HuH-7 (cell line): ENCODE measurements around the gene C6orf120.
A peak's percentile ranks its signal among the peaks of the same experiment; 100 is the strongest.

Experiments
- DNase-seq: peaks from one replicate; pipeline ENCODE4 v3.0.0; 2011; ENCODE audit warnings: low spot score

The C6orf120 gene

GRCh38 chr6:169701954-169702839 lies at the start of gene C6orf120, which contains the start of gene WDR27:
C6orf120 (plus strand) TSS chr6:169702126; CDS start chr6:169702460, 334 bp downstream.
WDR27 (minus strand) TSS chr6:169702029; CDS start chr6:169689005, 13,024 bp downstream.
- peak; percentile 97 for DNase-seq

DNA sequence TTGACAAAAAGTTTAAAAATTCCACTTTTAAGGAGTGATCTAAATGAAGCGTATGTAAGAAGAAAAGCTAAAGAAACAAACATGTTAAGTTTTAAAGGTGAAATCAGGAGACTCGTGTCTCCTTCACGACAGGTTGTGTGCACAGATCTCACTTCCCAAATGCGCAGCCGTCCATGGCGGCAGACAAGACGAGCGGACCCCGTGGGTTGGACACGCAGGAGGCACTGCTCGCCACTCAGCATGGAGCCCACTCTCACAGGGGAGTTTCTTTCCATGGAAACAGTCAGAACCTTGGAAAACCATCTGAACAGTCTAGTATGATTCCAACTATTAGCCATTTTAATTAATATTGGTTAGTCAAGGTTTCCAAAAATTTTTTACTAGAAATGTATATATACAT lies 49.0 kb upstream of the C6orf120 start:
- DNase-seq = no peak

GRCh38 chr6:169653691-169654090 lies 48.2 kb upstream of the C6orf120 start:
- DNase-seq = no peak

GRCh38 chr6:169654598-169655391 lies 47.1 kb upstream of the C6orf120 start:
- no peak for DNase-seq

DNA sequence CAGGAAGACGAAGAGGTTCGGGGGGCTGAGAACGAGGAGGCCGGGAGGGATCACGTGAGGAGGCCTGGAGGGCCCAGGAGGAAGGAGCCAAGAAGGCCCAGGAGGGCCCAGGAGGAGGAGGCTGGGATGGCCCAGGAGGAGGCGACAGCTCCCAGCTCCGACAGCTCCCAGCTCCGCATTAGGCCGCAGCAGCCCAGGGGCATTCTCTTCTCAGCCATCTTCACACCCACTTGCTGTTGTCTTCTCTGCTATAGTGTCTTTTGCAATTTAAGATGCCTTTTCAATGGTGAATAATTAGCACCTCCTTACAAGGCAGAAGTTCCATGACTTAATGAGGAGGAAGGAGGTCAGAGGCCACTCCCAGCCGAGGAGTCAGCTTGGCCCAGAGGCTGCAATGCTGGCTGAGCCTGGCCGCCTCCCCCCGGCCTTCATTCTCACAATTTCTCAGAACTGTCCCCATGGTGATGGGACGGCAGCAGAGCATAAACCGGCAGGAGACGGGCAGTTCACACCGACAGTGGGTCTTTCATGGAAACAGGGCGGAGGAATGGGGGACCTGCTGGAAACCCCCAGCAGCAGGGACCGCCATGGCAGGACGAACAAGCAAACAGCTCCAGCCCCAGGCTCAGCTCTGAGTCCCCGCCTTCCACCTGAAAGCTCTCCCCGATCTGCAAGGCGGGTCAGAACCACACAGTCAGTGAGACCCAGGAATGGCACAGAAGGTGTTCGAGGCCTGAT lies 45.2 kb upstream of the C6orf120 start:
- DNase-seq = no peak

DNA sequence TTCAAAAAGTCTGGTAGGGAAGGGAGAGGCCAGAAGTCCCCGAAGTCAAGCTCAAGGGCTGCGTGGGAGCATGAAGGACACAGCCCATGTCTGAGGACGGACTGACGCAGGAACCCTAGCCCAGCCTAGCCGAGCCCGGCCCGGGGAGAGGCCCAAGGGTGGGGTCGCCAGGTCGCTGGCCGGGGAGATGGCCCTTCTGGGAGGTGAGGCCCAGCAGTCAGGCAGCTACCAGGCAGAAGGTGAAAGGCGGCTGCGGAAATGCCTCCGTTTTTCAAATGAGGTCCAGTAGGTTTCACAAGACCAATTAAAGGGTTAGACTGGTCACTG lies 44.7 kb upstream of the C6orf120 start:
- no peak for DNase-seq

DNA sequence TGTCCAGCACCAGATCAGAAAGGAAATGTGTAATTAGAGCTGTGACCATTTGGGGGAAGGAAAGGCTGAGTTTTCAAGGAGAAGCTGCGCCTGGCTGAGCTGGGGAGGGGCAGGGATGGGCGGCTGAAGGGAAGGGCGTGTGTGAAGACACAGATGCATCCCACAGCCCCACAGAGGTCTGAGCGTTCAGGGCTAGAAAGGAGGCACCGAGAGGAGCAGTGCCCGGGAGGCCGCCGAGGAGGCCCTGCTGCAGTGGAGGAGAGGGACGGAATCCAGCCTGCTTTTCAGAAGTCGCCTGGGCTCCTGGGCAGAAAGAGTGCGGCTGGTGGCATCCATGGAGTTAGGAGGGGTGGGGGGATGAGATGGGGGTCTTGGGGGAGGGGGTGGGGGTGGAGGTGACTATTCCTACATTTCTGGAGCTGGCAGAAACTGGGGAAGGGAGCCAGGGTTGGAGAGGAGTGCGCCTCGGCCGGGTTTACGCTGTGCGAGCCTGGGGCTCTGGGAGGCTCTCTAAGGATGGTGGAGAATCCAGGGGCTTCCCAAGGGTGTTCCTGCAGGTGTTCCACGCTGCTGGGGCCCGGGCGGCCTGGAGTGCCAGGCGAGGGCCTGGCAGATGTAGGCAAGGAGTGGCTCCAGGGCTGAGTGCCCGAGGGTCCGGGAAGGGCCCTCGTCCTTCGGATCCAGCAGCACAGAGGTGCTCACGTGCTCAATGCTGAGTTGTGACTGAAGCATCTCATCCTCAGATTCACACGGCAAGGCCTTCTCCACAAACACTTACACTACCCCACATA lies 41.9 kb upstream of the C6orf120 start:
- DNase-seq = no peak

DNA sequence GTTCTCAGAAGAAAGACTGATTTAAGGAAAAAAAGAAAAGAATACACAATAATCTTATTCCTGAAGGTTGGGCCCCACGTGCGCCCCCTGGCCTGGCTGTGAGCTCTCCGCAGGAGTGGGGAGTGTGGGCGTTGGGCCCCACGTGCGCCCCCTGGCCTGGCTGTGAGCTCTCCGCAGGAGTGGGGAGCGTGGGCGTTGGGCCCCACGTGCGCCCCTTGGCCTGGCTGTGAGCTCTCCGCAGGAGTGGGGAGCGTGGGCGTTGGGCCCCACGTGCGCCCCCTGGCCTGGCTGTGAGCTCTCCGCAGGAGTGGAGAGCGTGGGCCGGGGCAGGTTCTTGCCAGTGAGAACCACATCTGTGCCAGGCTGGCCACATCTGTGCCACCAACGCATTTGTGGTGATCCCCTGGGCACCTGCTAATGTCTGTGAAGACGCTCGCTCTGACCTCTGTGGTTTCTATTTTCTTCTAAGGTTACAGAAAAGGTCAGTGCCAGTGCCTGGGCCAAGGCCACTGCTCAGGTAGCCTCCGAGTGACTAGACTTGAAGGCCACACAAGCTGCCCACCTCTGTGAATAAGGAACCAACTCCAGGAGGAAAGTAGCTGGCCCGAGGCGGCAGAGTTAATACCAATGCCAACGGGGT lies 41.1 kb upstream of the C6orf120 start:
- DNase-seq = no peak

- no peak for DNase-seq
Measured at GRCh38 chr6:169661391-169661756, 40.6 kb upstream of the C6orf120 start.

- no peak for DNase-seq
Measured at GRCh38 chr6:169663468-169663867, 38.5 kb upstream of the C6orf120 start.

DNA sequence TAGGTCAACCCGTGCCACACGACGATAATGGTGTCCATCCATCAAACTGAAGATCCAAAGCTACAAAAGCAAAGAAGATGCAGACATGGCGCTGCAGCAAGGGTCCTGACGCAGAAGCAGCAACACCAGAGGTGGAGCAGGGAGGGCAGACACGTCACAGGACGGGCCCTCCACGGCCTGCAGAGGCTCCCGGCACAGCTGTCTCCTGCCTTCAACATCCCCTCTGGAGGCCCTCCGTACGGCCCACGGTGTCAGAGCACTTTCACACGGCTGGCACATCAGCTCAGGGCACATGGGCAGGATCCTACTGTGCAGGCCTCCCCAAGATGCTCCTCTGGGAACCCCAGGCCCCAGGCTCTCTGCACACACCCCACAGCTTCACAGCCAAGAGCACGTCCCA lies 37.7 kb upstream of the C6orf120 start:
- no peak for DNase-seq

DNA sequence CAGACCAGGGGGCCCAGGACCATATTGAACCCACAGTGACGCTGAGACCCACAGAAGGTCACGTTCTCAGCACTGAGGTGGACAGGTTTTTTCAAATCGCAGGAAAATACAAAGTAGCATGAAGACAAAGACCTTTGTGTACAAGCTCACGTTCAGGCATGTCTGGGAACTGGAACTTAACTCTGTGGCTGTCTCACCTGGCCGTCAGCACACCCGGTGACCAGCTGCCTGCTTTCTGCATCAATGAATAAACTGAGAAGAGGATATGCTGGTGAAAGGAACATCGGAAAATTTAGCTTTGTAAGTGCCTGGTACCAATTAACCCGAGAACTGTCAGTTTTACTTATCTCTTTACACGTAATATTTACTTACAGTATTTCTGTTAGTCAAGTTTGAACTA lies 36.6 kb upstream of the C6orf120 start:
- no peak for DNase-seq

GRCh38 chr6:169666441-169666840 lies 35.5 kb upstream of the C6orf120 start:
- DNase-seq = no peak

- no peak for DNase-seq
Measured at GRCh38 chr6:169667716-169668115, 34.2 kb upstream of the C6orf120 start.

GRCh38 chr6:169668203-169668847 lies 33.6 kb upstream of the C6orf120 start:
- no peak for DNase-seq

- no peak for DNase-seq
Measured at GRCh38 chr6:169669147-169669546, 32.8 kb upstream of the C6orf120 start.

- DNase-seq = no peak
Measured at GRCh38 chr6:169669889-169670288, 32.0 kb upstream of the C6orf120 start.

- DNase-seq = no peak
Measured at GRCh38 chr6:169671563-169671962, 30.4 kb upstream of the C6orf120 start.

- DNase-seq = no peak
Measured at GRCh38 chr6:169675011-169675410, 26.9 kb upstream of the C6orf120 start.

DNA sequence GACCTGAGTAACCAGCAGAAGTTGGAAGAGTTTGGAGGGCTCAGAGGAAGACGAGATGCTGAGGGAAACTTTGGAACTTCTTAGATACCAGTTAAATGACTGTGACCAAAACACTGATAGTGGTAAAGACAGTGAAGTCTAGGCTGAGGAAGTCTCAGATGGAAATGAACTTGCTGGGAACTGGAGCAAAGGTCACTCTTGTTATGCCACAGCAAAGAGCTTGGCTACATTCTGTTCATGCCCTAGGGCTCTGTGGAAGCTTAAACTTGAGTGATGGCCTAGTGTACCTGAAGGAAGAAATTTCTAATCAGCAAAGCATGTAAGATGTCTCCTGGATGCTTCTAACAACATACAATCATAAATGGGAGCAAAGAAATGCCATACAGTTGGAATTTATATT lies 24.8 kb upstream of the C6orf120 start:
- no peak for DNase-seq

- DNase-seq = no peak
Measured at GRCh38 chr6:169678342-169678741, 23.6 kb upstream of the C6orf120 start.
